Body of pancreas (tissue), 4 donors: ENCODE data around the gene CPNE9.

Experiments used
- POLR2A ChIP-seq, 3 donors: fragments of 450-650 bp; IDR thresholded peaks; one replicate each; pipeline ENCODE4 v1.6.1; 2016; ENCODE audit warnings: antibody characterized with exemption in 3 of 3, mild to moderate bottlenecking in 2 of 3
- TF ChIP-seq, protein P1 (sequence below), 7 experiments: fragments of 450-650 bp in 4 of 7; fragments of 200-600 bp in 3 of 7; sonication (generic) in 3 of 7; IDR thresholded peaks; one replicate each; pipeline ENCODE4 v1.5.1; 2016 to 2019; ENCODE audit warnings: antibody characterized with exemption in 7 of 7

DNA sequence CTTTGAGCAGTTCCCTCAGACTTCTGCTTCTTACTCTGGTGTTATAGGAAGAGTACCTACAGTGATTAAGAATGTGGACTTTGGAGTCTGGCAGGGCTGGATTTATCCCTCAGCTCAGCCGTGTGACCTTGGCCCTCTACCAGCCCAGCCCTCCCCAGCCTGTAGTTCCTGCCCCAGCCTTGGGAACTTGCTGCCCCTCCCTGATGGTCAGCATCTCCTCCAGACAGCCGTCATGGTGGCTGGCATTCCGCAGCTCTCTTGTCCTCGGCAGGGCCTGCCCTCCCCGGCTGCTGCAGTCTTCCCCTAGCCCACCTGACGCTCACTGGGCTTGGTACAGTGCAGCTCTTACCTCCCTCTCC is 21.9 kb upstream of the CPNE9 start:
- TF ChIP-seq, protein P1, sequence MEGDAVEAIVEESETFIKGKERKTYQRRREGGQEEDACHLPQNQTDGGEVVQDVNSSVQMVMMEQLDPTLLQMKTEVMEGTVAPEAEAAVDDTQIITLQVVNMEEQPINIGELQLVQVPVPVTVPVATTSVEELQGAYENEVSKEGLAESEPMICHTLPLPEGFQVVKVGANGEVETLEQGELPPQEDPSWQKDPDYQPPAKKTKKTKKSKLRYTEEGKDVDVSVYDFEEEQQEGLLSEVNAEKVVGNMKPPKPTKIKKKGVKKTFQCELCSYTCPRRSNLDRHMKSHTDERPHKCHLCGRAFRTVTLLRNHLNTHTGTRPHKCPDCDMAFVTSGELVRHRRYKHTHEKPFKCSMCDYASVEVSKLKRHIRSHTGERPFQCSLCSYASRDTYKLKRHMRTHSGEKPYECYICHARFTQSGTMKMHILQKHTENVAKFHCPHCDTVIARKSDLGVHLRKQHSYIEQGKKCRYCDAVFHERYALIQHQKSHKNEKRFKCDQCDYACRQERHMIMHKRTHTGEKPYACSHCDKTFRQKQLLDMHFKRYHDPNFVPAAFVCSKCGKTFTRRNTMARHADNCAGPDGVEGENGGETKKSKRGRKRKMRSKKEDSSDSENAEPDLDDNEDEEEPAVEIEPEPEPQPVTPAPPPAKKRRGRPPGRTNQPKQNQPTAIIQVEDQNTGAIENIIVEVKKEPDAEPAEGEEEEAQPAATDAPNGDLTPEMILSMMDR (IDR thresholded peaks at IDR 0.05), result no peak
- no peak for TF ChIP-seq POLR2A (IDR thresholded peaks at IDR 0.05)
